T-cell (primary cell): Measurements from ENCODE around the gene QRSL1. TPM values are rescaled to one million over a fixed set of nuclear protein-coding genes. Genes with fewer than 3 reads are reported as not detected.
A peak's percentile ranks its signal among the peaks of the same experiment; 100 is the strongest.

Experiments used
- ATAC-seq, 4 experiments: fragments of 200-7000 bp in 3 of 4; fragments of 150-1000 bp in 1 of 4; cut with Tn5 transposase; replicated peaks in 1 of 4; 1 replicate in 3 of 4; 2 replicates in 1 of 4; pipeline ENCODE4 v1.10.0; 2021; ENCODE audit warnings: moderate library complexity in 3 of 4, mild to moderate bottlenecking in 2 of 4, moderate number of reproducible peaks in 1 of 4
- CTCF ChIA-PET, 2 donors: fragments of 300-600 bp; sonication (Branson Sonifier 250); formaldehyde crosslinking; loops; one replicate each; lab custom pipeline; 2022; ENCODE audit warnings: antibody characterized with exemption in 2 of 2; lab: Charles Lee
- POLR2A ChIA-PET, 2 donors: fragments of 300-600 bp; sonication (Branson Sonifier 250); formaldehyde crosslinking; loops; one replicate each; lab custom pipeline; 2022; ENCODE audit warnings: antibody characterized with exemption in 2 of 2; lab: Charles Lee
- DNase-seq, 35 experiments: peaks; one replicate each; pipeline versions ENCODE4 v3.0.0 to v3.0.0-alpha.2; 2013 to 2023
- H3K27ac ChIP-seq: one replicate; pipeline ENCODE4 v1.5.1; 2013; ENCODE audit warnings: low read length
- H3K27me3 ChIP-seq, 2 experiments: replicated peaks in 1 of 2; 1 replicate in 1 of 2; 2 replicates in 1 of 2; pipeline versions ENCODE4 v1.6.1 to v1.7.0; 2013; ENCODE audit warnings: low read length in 1 of 2, mixed read lengths in 1 of 2; ENCODE audit not compliant: control insufficient read depth in 2 of 2, insufficient read depth in 2 of 2; ENCODE audit errors: extremely low read depth in 1 of 2
- H3K36me3 ChIP-seq, 2 donors: 1 replicate in 1 of 2; 2 replicates in 1 of 2; pipeline versions ENCODE4 v1.6.1 to v1.7.0; 2013; ENCODE audit warnings: low read length in 1 of 2; ENCODE audit not compliant: control insufficient read depth in 2 of 2, insufficient read depth in 1 of 2; ENCODE audit errors: extremely low read depth in 1 of 2
- H3K4me1 ChIP-seq, 2 experiments: 1 replicate in 1 of 2; 2 replicates in 1 of 2; pipeline versions ENCODE4 v1.6.1 to v1.7.0; 2013; ENCODE audit warnings: low read length in 2 of 2, mixed read lengths in 1 of 2; ENCODE audit not compliant: insufficient read depth in 2 of 2, control insufficient read depth in 1 of 2; ENCODE audit errors: extremely low read depth in 1 of 2
- H3K4me3 ChIP-seq, 2 donors: 1 replicate in 1 of 2; 2 replicates in 1 of 2; pipeline versions ENCODE4 v1.5.1 to v1.7.0; 2013; ENCODE audit warnings: mild to moderate bottlenecking in 2 of 2, low read length in 1 of 2, moderate library complexity in 1 of 2; ENCODE audit not compliant: control insufficient read depth in 1 of 2; ENCODE audit errors: extremely low read depth in 1 of 2
- H3K9me3 ChIP-seq: 2 replicates; pipeline ENCODE4 v1.7.0; 2013
- H3K27ac Mint-ChIP-seq, 2 donors: one replicate each; pipeline ENCODE4 v1.8.0; 2020 to 2021; ENCODE audit warnings: mild to moderate bottlenecking in 2 of 2, mixed read lengths in 2 of 2
- H3K27me3 Mint-ChIP-seq, 2 donors: one replicate each; pipeline ENCODE4 v1.8.0; 2021 to 2022; ENCODE audit warnings: mixed read lengths in 2 of 2
- H3K36me3 Mint-ChIP-seq: one replicate; pipeline ENCODE4 v1.8.0; 2021; ENCODE audit warnings: mixed read lengths
- H3K4me1 Mint-ChIP-seq, 3 donors: one replicate each; pipeline ENCODE4 v1.8.0; 2020 to 2022; ENCODE audit warnings: mixed read lengths in 3 of 3, mild to moderate bottlenecking in 1 of 3
- H3K4me3 Mint-ChIP-seq, 3 donors: one replicate each; pipeline ENCODE4 v1.8.0; 2020 to 2022; ENCODE audit warnings: mild to moderate bottlenecking in 3 of 3, mixed read lengths in 3 of 3, moderate library complexity in 3 of 3
- H3K9me3 Mint-ChIP-seq, 3 donors: one replicate each; pipeline ENCODE4 v1.8.0; 2020 to 2022; ENCODE audit warnings: mixed read lengths in 3 of 3
- WGBS: methylation state at CpG from one replicate; pipeline ENCODE4 v1.1.5; 2013; ENCODE audit warnings: missing lambda C conversion rate; ENCODE audit not compliant: insufficient coverage; 5-methylcytosine and 5-hydroxymethylcytosine counted together
- total RNA-seq, 35 experiments: library from RNA in 6 of 35; stranded (reverse) in 6 of 35; fragments of 120-200 nt in 1 of 35; gene quantifications; one replicate each; pipeline versions ENCODE4 v1.2.1 to v1.2.4 and lab custom pipeline; 2013 to 2026

The QRSL1 gene
- total RNA-seq, 5 donors from 2014 or later (not counting 1 experiment from before 2014, with no cell fraction given) = 7.6 to 13.8 (median 12.3) TPM

GRCh38 chr6:106637717-106638341, 8.5 kb downstream of the QRSL1 start:
- no peak overlapping the region for H3K27ac Mint-ChIP-seq
- Histone ChIP-seq H3K4me3 (no peak overlapping the region), H3K9me3 (no peaks in the 10 kb centered on the region), H3K27me3 (no peaks in the 10 kb centered on the region), H3K27ac (no peak overlapping the region), H3K36me3 (peaks cover 0 to 12% of the 10 kb centered on the region in 2 donors), H3K4me1 (no peaks in the 10 kb centered on the region)
- WGBS = 100% methylated on average over 1 of the region's 6 CpGs
- ChIA-PET POLR2A (no interaction called here), CTCF (interaction anchor here (0.6 to 1.2 kb wide), 3 partner anchors 30 to 1207 kb away, joined by 3 to 4 read pairs (median 3); no protein-coding TSS in a partner anchor)
- H3K36me3 Mint-ChIP-seq = peaks cover 32% of the 10 kb centered on the region
- H3K27me3 Mint-ChIP-seq = no peaks in the 10 kb centered on the region
- no peak for ATAC-seq
- H3K9me3 Mint-ChIP-seq = no peaks in the 10 kb centered on the region
- peaks cover 32 to 45% (median 39%) of the 10 kb centered on the region in 3 donors for H3K4me1 Mint-ChIP-seq
- no peak for DNase-seq
- H3K4me3 Mint-ChIP-seq = no peak overlapping the region

DNA sequence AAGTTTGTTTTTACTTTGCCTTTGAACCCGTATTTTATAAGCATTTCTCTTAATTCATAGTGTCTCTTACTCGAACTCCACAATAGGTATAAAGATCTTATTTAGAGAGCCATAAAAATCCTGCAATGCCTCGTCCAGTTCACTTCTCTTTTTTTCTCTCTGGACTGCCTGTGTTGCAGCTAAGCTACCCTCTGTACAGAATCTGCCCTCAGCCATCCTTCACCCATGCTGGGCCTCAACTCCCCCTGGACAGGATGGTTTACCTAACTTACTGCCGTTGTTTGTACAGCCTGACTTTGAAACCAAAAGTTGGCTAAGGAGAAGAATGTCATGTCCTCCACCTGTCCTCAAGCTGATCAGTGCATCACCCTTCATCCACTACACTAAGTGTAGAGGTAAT, 10.4 kb downstream of the QRSL1 start:
- Histone ChIP-seq H3K4me3 (no peak overlapping the region), H3K27ac (no peak overlapping the region), H3K27me3 (no peaks in the 10 kb centered on the region), H3K36me3 (peaks cover 2 to 25% of the 10 kb centered on the region in 2 donors), H3K4me1 (no peaks in the 10 kb centered on the region), H3K9me3 (no peaks in the 10 kb centered on the region)
- peaks cover 24 to 35% (median 25%) of the 10 kb centered on the region in 3 donors for H3K4me1 Mint-ChIP-seq
- CTCF ChIA-PET = no interaction called here
- ATAC-seq = no peak
- no peak for DNase-seq
- H3K36me3 Mint-ChIP-seq = peaks cover 38% of the 10 kb centered on the region
- no CpG with 5 or more reads among the region's 4 CpGs for WGBS
- no peak overlapping the region for H3K4me3 Mint-ChIP-seq
- H3K9me3 Mint-ChIP-seq = no peaks in the 10 kb centered on the region
- H3K27ac Mint-ChIP-seq = no peak overlapping the region
- POLR2A ChIA-PET = interaction anchor here in 1 of 2 donors (0.6 kb wide), 1 partner anchor 141 kb away, joined by 6 read pairs; no protein-coding TSS in a partner anchor
- H3K27me3 Mint-ChIP-seq = no peaks in the 10 kb centered on the region

- Mint-ChIP-seq H3K4me3 (no peak overlapping the region), H3K4me1 (peaks cover 7 to 21% (median 11%) of the 10 kb centered on the region in 3 donors), H3K9me3 (no peaks in the 10 kb centered on the region), H3K36me3 (peaks cover 45% of the 10 kb centered on the region), H3K27me3 (no peaks in the 10 kb centered on the region), H3K27ac (no peak overlapping the region)
- ChIA-PET POLR2A (no interaction called here), CTCF (interaction anchor here in 1 of 2 donors (1.5 kb wide), 1 partner anchor 17 kb away, joined by 3 read pairs; no protein-coding TSS in a partner anchor)
- Histone ChIP-seq H3K36me3 (peaks cover 2 to 29% of the 10 kb centered on the region in 2 donors), H3K27me3 (no peaks in the 10 kb centered on the region), H3K4me3 (no peak overlapping the region), H3K4me1 (no peaks in the 10 kb centered on the region), H3K9me3 (no peaks in the 10 kb centered on the region), H3K27ac (no peak overlapping the region)
- WGBS = 100% methylated on average over 4 of the region's 4 CpGs
- no peak for DNase-seq
- ATAC-seq = no peak
Observed at GRCh38 chr6:106642476-106642875, 13.1 kb downstream of the QRSL1 start.

- H3K27ac Mint-ChIP-seq = no peak overlapping the region
- H3K4me3 ChIP-seq = no peak overlapping the region
- no peaks in the 10 kb centered on the region for H3K9me3 Mint-ChIP-seq
- peaks cover 6 to 15% (median 8%) of the 10 kb centered on the region in 3 donors for H3K4me1 Mint-ChIP-seq
- ATAC-seq (no peak), DNase-seq (no peak)
- 100% methylated on average over 1 of the region's 2 CpGs for WGBS
- no peaks in the 10 kb centered on the region for H3K4me1 ChIP-seq
- no peaks in the 10 kb centered on the region for H3K27me3 ChIP-seq
- no peaks in the 10 kb centered on the region for H3K9me3 ChIP-seq
- no peaks in the 10 kb centered on the region for H3K27me3 Mint-ChIP-seq
- ChIA-PET CTCF (no interaction called here), POLR2A (no interaction called here)
- peaks cover 2 to 29% of the 10 kb centered on the region in 2 donors for H3K36me3 ChIP-seq
- peaks cover 45% of the 10 kb centered on the region for H3K36me3 Mint-ChIP-seq
- no peak overlapping the region for H3K27ac ChIP-seq
- H3K4me3 Mint-ChIP-seq = no peak overlapping the region
Observed at GRCh38 chr6:106643061-106643460, 13.7 kb downstream of the QRSL1 start.

GRCh38 chr6:106648651-106649308, 19.4 kb downstream of the QRSL1 start:
- H3K9me3 Mint-ChIP-seq = no peaks in the 10 kb centered on the region
- POLR2A ChIA-PET = no interaction called here
- H3K36me3 Mint-ChIP-seq = peaks cover 44% of the 10 kb centered on the region
- Histone ChIP-seq H3K36me3 (peaks cover 2 to 46% of the 10 kb centered on the region in 2 donors), H3K9me3 (no peaks in the 10 kb centered on the region), H3K27me3 (no peaks in the 10 kb centered on the region), H3K4me1 (no peaks in the 10 kb centered on the region), H3K27ac (no peak overlapping the region), H3K4me3 (no peak overlapping the region)
- 60% methylated on average over 1 of the region's 7 CpGs for WGBS
- no peaks in the 10 kb centered on the region for H3K27me3 Mint-ChIP-seq
- H3K27ac Mint-ChIP-seq = peak overlapping the region in 1 of 2 donors; percentile 7
- peak overlapping the region in 1 of 3 donors; percentile 29 for H3K4me3 Mint-ChIP-seq
- DNase-seq (no peak), ATAC-seq (no peak)
- CTCF ChIA-PET = no interaction called here
- peaks cover 0 to 2% (median 0%) of the 10 kb centered on the region in 3 donors for H3K4me1 Mint-ChIP-seq

DNA sequence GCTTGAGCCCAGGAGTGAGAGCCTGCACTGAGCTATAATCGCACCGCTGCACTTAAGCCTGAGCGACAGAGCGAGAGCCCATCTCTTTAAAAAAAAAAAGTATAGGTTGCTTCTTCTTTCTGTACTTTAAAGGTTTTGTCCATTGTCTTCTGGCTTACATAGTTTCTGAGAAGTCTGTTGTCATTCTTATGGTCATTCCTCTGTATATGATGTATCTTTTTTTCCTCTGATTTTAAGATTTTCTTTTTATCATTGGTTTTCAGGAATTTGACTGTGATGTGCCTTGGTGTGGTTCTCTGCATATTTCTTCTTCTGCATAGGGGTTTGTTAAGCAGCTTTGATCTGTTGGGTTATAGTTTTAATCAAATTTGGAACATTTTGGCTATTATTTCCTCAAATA, 29.1 kb downstream of the QRSL1 start:
- DNase-seq (no peak), ATAC-seq (no peak)
- peak overlapping the region in 1 of 3 donors; percentile 37 for H3K4me3 Mint-ChIP-seq
- Histone ChIP-seq H3K36me3 (peaks cover 4 to 58% of the 10 kb centered on the region in 2 donors), H3K27ac (no peak overlapping the region), H3K4me3 (no peak overlapping the region), H3K9me3 (no peaks in the 10 kb centered on the region), H3K4me1 (no peaks in the 10 kb centered on the region), H3K27me3 (no peaks in the 10 kb centered on the region)
- CTCF ChIA-PET = no interaction called here
- WGBS = no CpG with 5 or more reads among the region's 4 CpGs
- H3K36me3 Mint-ChIP-seq = peaks cover 70% of the 10 kb centered on the region
- H3K9me3 Mint-ChIP-seq = peaks cover 6 to 13% (median 12%) of the 10 kb centered on the region in 3 donors
- POLR2A ChIA-PET = no interaction called here
- H3K27ac Mint-ChIP-seq = no peak overlapping the region
- no peaks in the 10 kb centered on the region for H3K4me1 Mint-ChIP-seq
- H3K27me3 Mint-ChIP-seq = no peaks in the 10 kb centered on the region
